HG03439 (cell line): ENCODE measurements around the gene OR2T10.
"Not testable (repeated sequence)": the region's sequence is repeated elsewhere in the genome, so short reads cannot be mapped to it uniquely, and the experiment has no call there.

Experiments used
- ATAC-seq: cut with Tn5 transposase; IDR thresholded peaks from one replicate; pipeline ENCODE4 v1.9.1; 2021; ENCODE audit warnings: mild to moderate bottlenecking, moderate library complexity; ENCODE audit not compliant: unreplicated experiment

The OR2T10 gene

GRCh38 chr1:248597589-248597988, at the start of gene OR2T10:
OR2T10 (minus strand) TSS chr1:248597700; CDS start chr1:248593768, 3,932 bp downstream.
- ATAC-seq: no peak

- not testable (repeated sequence) for ATAC-seq
These were observed 47.7 kb upstream of the OR2T10 start, which contains the start of gene OR2T35 for GRCh38 chr1:248645178-248645577. OR2T35 (minus strand) TSS chr1:248645278; CDS start chr1:248639258, 6,020 bp downstream.

- peak; percentile 49 for ATAC-seq
These were observed 45.6 kb upstream of the OR2T10 start for GRCh38 chr1:248642971-248643651.

- peak; percentile 16 for ATAC-seq
These were observed 44.1 kb upstream of the OR2T10 start for GRCh38 chr1:248641583-248641982.

- ATAC-seq: peak; percentile 34
These were observed 43.4 kb upstream of the OR2T10 start for GRCh38 chr1:248640906-248641305.

GRCh38 chr1:248639652-248640051, 42.2 kb upstream of the OR2T10 start:
- ATAC-seq: peak; percentile 25

GRCh38 chr1:248636612-248637011, 39.1 kb upstream of the OR2T10 start:
- not testable (repeated sequence) for ATAC-seq

- not testable (repeated sequence) for ATAC-seq
These were observed 37.5 kb upstream of the OR2T10 start, which contains the start of gene OR2T11 for GRCh38 chr1:248634991-248635390. OR2T11 (minus strand) TSS chr1:248635091; CDS start chr1:248627128, 7,963 bp downstream.

GRCh38 chr1:248631354-248632008, 34.0 kb upstream of the OR2T10 start:
- no peak for ATAC-seq

GRCh38 chr1:248630551-248630950, 33.1 kb upstream of the OR2T10 start:
- no peak for ATAC-seq

- no peak for ATAC-seq
These were observed 30.7 kb upstream of the OR2T10 start for GRCh38 chr1:248627971-248628844.

GRCh38 chr1:248625971-248626370, 28.5 kb upstream of the OR2T10 start:
- no peak for ATAC-seq

- no peak for ATAC-seq
These were observed 27.7 kb upstream of the OR2T10 start for GRCh38 chr1:248625166-248625565.

- no peak for ATAC-seq
These were observed 25.1 kb upstream of the OR2T10 start for GRCh38 chr1:248622570-248623001.

- no peak for ATAC-seq
These were observed 24.3 kb upstream of the OR2T10 start for GRCh38 chr1:248621770-248622169.

GRCh38 chr1:248618878-248619277, 21.4 kb upstream of the OR2T10 start:
- no peak for ATAC-seq

GRCh38 chr1:248618119-248618518, 20.6 kb upstream of the OR2T10 start:
- no peak for ATAC-seq

GRCh38 chr1:248613742-248614141, 16.2 kb upstream of the OR2T10 start:
- no peak for ATAC-seq

GRCh38 chr1:248611883-248612414, 14.4 kb upstream of the OR2T10 start:
- no peak for ATAC-seq

GRCh38 chr1:248610301-248610700, 12.8 kb upstream of the OR2T10 start:
- ATAC-seq: no peak

- ATAC-seq: no peak
These were observed 1.9 kb upstream of the OR2T10 start for GRCh38 chr1:248599396-248599795.
